ENCODE data around the gene PRSS27. TPM values are rescaled to one million over a fixed set of nuclear protein-coding genes. Genes with fewer than 3 reads are reported as not detected.

PRSS27 gene
- total and polyA plus RNA-seq, 12 donors = 0.33 to 2.7 (median 1.4) TPM; not detected in 2

- peaks cover 0 to 2% of the 10 kb centered on the region in 2 donors for H3K4me1 ChIP-seq (replicated peaks in 1 of 2)
- no peaks in the 10 kb centered on the region for H3K9me3 ChIP-seq (replicated peaks in 1 of 3)
- H3K4me3 ChIP-seq = no peak overlapping the region
- H3K27me3 ChIP-seq = no peaks in the 10 kb centered on the region
- no peak for DNase-seq
- 74 to 83% (median 82%) methylated on average over 12 to 28 of the region's 28 CpGs for WGBS, 4 donors
- H3K36me3 ChIP-seq (replicated peaks in 1 of 2) = peaks cover 0 to under 1% of the 10 kb centered on the region in 2 donors
- intact Hi-C loops (cut with DNase I) = no loop called here
- H3K27ac ChIP-seq = no peak overlapping the region
- no peak for TF ChIP-seq POLR2A (IDR thresholded peaks at IDR 0.05)
- TF ChIP-seq, protein P1, sequence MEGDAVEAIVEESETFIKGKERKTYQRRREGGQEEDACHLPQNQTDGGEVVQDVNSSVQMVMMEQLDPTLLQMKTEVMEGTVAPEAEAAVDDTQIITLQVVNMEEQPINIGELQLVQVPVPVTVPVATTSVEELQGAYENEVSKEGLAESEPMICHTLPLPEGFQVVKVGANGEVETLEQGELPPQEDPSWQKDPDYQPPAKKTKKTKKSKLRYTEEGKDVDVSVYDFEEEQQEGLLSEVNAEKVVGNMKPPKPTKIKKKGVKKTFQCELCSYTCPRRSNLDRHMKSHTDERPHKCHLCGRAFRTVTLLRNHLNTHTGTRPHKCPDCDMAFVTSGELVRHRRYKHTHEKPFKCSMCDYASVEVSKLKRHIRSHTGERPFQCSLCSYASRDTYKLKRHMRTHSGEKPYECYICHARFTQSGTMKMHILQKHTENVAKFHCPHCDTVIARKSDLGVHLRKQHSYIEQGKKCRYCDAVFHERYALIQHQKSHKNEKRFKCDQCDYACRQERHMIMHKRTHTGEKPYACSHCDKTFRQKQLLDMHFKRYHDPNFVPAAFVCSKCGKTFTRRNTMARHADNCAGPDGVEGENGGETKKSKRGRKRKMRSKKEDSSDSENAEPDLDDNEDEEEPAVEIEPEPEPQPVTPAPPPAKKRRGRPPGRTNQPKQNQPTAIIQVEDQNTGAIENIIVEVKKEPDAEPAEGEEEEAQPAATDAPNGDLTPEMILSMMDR (IDR thresholded peaks at IDR 0.05) = no peak
These were observed 5.8 kb downstream of the PRSS27 start for GRCh38 chr16:2713985-2714774.

DNA sequence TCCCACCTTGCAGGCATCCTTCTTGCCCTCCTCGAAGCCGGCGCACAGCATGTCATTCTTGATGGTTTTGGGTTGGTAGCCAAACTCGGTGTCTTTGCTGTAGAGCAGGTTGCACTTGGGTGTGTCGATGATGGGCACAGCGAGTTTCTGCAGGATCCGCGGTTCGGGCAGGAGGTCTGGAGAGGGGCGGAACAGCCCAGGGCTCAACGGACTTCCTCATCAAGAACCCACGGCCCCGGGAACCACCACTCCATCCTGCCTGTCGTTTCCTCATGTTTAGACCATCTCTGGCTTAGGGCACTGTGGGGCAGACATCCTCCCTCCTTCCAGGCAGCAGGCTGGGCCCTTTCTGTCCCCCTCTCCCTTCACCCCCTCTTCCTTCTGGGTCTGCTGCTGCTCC, 6.5 kb downstream of the PRSS27 start:
- no peaks in the 10 kb centered on the region for H3K9me3 ChIP-seq (replicated peaks in 1 of 3)
- intact Hi-C loops (cut with DNase I) = no loop called here
- no peak for DNase-seq
- no peak overlapping the region for H3K27ac ChIP-seq
- 77 to 80% (median 78%) methylated on average over 6 to 14 of the region's 14 CpGs for WGBS, 4 donors
- H3K4me1 ChIP-seq (replicated peaks in 1 of 2) = no peaks in the 10 kb centered on the region
- peaks cover 0 to 5% of the 10 kb centered on the region in 2 donors for H3K36me3 ChIP-seq (replicated peaks in 1 of 2)
- TF ChIP-seq POLR2A (IDR thresholded peaks at IDR 0.05) = no peak
- TF ChIP-seq, protein P1 (IDR thresholded peaks at IDR 0.05) = no peak
- H3K4me3 ChIP-seq = no peak overlapping the region
- H3K27me3 ChIP-seq = no peaks in the 10 kb centered on the region

GRCh38 chr16:2712546-2712945, 7.5 kb downstream of the PRSS27 start:
- DNase-seq = no peak
- Histone ChIP-seq H3K9me3 (replicated peaks in 1 of 3) (no peaks in the 10 kb centered on the region), H3K36me3 (replicated peaks in 1 of 2) (peaks cover 0 to 15% of the 10 kb centered on the region in 2 donors), H3K27me3 (no peaks in the 10 kb centered on the region), H3K4me1 (replicated peaks in 1 of 2) (no peaks in the 10 kb centered on the region), H3K27ac (no peak overlapping the region), H3K4me3 (no peak overlapping the region)
- TF ChIP-seq, protein P1 (IDR thresholded peaks at IDR 0.05) = no peak
- no peak for TF ChIP-seq POLR2A (IDR thresholded peaks at IDR 0.05)
- 73 to 88% (median 80%) methylated on average over 5 to 21 of the region's 21 CpGs for WGBS, 4 donors
- intact Hi-C loops (cut with DNase I) = no loop called here

- DNase-seq = no peak
- no peak overlapping the region for H3K27ac ChIP-seq
- intact Hi-C loops (cut with DNase I) = no loop called here
- 66 to 78% (median 73%) methylated on average over 8 to 14 of the region's 14 CpGs for WGBS, 4 donors
- no peaks in the 10 kb centered on the region for H3K27me3 ChIP-seq
- peaks cover 0 to 19% of the 10 kb centered on the region in 2 donors for H3K36me3 ChIP-seq (replicated peaks in 1 of 2)
- TF ChIP-seq POLR2A (IDR thresholded peaks at IDR 0.05) = no peak
- TF ChIP-seq, protein P1 (IDR thresholded peaks at IDR 0.05) = no peak
- no peaks in the 10 kb centered on the region for H3K9me3 ChIP-seq (replicated peaks in 1 of 3)
- no peaks in the 10 kb centered on the region for H3K4me1 ChIP-seq (replicated peaks in 1 of 2)
- no peak overlapping the region for H3K4me3 ChIP-seq
These were observed 8.0 kb downstream of the PRSS27 start for GRCh38 chr16:2712063-2712441.
